ENCODE data around the gene PDCD1LG2. TPM values are rescaled to one million over a fixed set of nuclear protein-coding genes. Genes with fewer than 3 reads are reported as not detected.
"Not testable (repeated sequence)": the region's sequence is repeated elsewhere in the genome, so short reads cannot be mapped to it uniquely, and the experiment has no call there.

PDCD1LG2 gene
- total RNA-seq, 1 donor from 2014 or later, result 0.73 TPM

DNA sequence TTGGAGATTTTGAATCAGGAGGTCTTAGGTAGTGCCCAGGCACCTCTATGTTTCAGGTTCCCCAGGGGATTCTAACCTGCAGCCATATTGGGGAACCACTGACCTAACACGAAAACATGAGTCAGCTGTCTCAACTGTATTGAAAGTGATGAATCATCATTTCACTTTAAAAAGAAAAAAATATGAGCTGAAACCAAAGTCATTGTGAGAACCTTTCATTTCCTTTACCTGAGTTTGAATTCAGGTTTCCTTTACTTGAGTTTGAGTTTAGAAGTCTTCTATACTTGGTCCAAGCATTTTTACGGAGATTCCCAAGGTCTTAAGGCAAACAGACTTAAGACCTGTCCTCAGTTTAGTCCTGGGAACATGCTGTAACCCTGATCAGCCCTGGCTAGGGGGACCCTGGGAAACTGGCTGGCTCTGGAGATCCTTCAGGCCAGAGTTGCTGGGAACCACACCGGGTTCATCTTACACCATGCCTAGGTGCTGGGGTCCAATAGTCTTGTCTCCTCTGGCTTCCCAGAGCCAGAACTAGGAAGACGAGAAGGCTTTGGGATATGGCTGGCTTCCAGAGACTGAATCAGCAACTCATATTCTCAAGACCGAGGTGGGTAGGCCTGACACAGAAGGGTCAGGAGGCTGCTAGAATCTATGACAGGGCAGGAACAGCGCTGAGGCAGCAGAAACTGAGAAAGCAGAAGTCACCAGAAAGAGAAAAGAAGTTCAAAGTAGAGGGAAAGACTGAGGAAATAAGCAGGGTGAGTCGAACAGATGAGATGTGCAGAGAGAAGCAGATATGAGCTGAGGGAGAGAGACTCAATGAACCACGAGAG is 16.4 kb upstream of the PDCD1LG2 start:
- DNase-seq (ENCODE audit: low spot score), result no peak
- ATAC-seq, result peak; percentile 63

DNA sequence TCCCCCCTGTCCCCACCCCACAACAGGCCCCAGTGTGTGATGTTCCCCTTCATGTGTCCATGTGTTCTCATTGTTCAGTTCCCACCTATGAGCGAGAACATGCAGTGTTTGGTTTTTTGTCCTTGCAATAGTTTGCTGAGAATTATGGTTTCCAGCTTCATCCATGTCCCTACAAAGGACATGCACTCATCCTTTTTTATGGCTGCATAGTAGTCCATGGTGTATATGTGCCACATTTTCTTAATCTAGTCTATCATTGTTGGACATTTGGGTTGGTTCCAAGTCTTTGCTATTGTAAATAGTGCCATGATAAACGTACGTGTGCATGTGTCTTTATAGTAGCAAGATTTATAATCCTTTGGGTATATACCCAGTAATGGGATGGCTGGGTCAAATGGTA is 15.6 kb upstream of the PDCD1LG2 start:
- not testable (repeated sequence) for ATAC-seq; DNase-seq (ENCODE audit: low spot score)

DNA sequence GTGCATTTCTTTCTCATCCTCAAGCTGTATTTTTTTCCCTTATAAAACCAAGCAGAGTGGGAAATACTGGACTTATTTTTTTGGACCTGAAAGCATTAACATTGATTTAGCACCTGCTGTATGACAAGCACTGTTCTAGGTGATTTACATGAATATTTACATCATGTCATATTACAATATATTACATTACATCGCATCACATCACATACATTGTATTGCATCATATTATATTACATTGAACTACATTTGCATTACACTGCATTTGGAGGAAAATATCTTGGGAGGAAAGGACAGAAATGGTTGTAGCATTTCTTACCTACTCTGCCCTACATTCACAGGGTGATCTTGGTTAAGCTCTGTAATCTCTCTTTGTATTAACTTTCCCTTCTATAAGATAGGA is 11.2 kb upstream of the PDCD1LG2 start:
- no peak for ATAC-seq
- DNase-seq (ENCODE audit: low spot score), result no peak

DNA sequence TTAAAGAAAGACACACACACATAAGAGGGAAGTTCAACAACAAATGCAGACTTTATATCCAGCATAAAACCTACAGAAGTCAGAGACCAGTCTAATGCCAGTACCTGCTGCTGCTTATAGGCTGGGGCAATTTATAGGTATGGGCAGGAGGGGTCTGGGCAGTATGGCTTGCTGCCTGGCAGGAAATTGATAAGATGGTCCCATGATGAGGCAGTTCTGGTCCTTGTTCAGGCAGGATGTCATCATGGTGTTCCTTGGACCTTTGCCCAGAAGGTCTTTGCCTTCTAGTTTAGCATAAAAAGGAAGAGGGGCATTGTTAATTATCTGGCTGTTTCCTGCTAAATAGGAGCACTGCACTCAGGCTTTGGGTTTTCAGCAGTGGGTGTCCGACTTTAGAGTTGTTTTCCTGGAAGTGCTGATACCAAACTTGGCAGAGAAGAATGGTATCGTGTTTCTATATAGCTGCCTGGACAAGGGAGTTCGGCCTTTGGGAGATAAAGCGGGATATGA is 10.4 kb upstream of the PDCD1LG2 start:
- peak; percentile 72 for ATAC-seq
- no peak for DNase-seq (ENCODE audit: low spot score)

DNA sequence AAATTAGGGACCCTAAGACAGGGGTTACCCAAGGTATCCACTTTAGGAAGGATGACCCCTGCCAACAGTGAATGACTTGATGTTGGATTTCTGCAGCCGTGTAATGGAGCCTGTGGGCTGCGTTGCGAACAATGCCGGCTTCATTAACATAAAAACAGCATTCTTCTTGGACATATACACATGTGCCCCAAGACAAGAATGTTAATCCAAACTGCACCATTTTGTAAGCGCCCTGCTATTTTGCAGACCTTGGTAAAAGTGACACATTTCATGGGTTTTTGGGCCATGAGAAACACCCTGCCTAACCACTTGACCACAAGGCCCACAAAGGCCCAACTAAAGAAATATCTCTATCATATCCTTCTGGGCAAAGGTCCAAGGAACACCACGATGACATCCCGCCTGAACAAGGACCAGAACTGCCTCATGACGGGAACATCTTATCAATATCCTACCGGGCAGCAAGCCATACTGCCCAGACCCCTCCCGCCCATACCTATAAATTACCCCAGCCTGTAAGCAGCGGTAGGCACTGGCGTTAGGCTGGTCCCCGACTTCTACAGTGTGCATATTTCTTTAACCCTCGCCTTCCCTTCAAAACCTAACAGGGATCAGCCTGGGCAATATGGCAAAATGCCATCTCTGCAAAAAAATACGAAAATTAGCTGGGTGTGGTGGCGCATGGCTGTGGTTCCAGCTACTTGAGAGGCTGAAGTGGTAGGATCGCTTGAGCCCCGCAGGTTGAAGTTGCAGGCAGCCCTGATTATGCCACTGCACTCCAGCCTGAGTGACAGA is 9.7 kb upstream of the PDCD1LG2 start:
- peak; percentile 74 for ATAC-seq
- DNase-seq (ENCODE audit: low spot score), result no peak

DNA sequence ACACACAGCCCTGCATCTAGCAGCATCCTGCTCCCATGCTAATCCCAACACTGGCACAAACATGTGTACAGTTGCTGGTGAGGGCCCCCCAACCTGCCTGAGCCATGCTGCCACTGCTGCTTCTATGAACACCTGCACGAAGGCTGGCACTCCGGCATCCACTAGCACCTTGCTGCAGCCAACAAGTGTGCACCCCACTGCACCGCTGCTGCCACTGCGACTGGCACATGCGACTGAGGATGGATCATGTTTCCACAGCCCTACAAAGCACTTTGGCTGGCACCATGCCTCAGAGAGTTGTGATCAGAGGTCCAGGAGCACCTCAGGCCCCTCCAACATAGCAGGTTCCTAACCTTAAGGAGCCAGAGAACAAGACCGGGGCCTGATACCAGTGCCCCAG is 7.8 kb upstream of the PDCD1LG2 start:
- no peak for ATAC-seq
- DNase-seq (ENCODE audit: low spot score), result no peak

DNA sequence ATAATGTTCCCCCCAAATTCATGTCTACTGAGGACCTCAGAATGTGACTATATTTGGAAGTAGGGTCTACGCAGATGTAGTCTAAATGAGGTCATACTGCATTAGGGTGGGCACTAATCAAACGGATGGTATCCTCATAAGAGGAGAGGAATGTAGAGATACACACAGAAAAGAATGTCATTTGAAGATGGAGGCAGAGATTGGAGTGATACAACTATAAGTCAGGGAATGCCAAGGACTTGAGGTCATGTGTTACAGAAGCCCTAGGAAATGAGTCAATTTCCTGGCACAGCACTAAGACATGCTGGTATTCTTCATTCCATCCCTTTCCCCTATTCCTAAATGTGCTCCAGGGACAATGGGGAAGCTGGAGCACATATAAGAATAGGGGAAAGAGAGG is 758 bp upstream of the PDCD1LG2 start:
- no peak for ATAC-seq

DNA sequence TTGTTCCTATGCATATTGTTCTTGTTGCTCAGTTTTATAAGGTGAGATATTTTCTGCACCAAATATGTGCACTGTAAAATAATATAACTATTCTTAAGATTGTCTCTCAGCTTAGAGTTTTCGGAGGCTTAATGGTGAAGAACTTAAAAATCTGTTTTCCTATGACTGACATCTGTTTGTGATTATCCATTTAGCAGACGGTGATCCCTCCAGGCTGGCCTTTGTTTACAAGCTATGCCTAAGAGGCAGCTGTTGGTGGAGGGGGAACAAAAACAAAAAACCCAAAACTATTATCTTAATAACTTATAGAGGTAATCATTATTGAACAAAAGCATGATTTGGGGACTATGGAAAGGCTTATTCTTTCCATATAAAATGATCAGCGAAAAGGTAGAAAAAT is 658 bp downstream of the PDCD1LG2 start:
- no peak for DNase-seq (ENCODE audit: low spot score)
- ATAC-seq, result no peak

More for the DNA sequence above, 758 bp upstream of the PDCD1LG2 start:
- DNase-seq (ENCODE audit: low spot score), result no peak

DNA sequence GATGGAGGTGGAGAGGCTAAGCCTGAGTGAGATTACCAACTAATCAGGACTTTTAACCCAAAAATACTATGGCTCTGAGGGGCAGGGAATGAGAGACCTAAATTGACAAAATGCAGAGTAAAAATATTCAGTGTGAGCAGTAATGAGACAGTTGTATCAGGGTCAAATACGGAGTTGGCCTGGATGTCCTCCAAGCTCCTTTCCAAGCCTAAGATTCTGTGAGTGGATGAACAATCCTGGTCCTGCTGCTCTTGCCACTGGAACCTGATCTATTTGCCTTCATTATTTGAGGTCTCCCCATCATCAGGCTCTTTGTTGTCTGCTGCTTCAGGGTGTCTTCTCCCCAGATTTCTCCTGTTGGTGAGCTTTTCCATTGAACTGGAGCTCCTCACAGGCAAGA is 1.1 kb downstream of the PDCD1LG2 start:
- no peak for DNase-seq (ENCODE audit: low spot score)

DNA sequence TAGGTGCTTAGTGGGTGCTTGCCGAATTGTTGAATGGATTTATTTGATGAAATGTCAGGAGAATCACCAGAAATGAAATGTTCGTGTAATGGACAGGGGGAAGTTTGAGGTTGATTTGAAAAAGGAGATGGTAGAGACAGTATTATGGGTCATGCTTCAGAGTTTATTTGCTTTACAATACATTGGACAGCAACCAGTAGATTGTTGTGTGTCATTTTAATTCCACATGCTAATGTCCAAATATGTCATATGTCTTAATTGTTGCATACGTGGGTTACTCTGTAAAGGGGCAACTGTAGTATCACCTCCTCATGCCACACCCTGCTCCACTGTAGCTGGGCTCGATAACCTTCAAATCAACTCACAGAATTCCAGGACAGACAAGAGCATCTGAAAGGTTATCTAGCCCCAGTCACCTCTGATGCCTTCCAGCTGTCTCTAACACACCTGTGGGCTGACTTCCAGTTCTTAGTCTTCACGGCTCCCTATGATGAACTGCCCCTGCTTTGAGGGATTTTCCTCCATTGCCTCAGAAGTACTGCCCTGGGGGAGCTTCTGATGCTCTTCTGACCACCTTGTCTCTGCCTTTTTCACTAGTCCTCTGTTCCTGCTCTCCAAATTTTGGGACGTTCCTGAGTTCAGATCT is 1.7 kb downstream of the PDCD1LG2 start:
- no peak for DNase-seq (ENCODE audit: low spot score)
- ATAC-seq, result no peak

More for the DNA sequence above, 1.1 kb downstream of the PDCD1LG2 start:
- no peak for ATAC-seq

DNA sequence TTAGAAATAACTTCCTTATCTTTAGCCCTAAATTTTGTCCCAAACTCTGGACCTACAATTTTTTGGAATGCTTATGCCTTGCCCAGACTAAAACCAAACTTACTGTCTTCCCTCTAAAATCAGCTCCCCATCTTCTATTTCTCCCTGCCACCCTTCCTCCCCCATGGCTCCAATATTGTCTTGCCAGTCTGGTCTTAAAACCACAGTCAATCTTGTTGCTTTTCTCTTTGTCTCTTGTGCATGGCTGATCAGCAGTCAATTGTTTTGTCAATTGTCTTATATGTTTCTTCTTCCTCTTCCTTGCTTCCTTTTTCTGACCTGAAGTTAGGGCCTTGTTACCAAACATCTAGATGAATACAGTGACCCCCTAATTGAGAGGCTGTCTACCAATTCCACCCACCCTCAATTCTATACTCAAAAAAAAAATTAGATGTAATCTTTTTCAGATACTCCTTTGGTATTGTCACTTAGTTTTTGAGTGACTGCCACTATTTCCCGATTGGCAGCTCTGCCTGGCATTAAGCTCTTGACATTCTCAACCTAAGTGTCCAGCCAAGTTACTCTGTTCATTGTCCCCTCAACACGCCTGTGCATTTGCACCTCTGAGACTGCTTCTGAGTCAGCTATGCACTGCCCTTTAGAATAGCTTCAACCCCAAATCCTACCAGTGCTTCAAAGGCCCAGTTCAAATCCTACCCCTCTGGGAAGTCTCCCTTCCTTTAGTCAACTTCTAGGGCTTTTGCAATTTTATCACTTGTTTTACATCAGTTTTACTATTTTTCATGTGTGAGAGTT is 2.5 kb downstream of the PDCD1LG2 start:
- no peak for ATAC-seq
- DNase-seq (ENCODE audit: low spot score), result no peak

DNA sequence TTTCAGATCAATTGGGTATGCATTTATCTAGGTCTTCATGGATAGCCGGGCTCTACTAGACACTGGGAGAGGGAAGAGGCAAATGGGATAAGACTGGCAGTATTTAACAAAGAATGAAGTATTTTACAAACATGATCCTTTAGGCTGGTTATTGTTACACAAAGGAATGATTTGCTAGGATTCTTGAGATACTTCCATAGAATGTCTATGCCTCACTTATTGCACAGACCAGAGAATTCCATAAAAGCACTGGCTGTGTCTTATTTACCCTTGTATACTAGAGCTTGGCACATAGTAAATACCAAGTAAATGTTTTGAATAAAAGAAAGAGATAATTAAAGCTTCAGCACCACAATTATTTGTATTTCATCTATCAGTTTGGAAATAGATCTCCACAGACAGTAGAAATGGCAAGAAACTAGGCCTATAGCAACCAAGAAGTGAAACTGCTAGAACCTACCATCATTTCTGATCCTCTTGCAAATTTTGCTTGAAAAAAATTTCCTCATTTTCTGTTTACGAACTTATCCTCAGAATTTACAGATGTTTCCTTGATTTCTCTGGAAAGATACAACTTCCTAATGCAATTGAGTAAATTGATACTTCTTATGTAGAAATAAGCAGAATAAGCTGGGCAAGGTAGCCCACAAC is 3.8 kb downstream of the PDCD1LG2 start:
- DNase-seq (ENCODE audit: low spot score) (no peak), ATAC-seq (no peak)

DNA sequence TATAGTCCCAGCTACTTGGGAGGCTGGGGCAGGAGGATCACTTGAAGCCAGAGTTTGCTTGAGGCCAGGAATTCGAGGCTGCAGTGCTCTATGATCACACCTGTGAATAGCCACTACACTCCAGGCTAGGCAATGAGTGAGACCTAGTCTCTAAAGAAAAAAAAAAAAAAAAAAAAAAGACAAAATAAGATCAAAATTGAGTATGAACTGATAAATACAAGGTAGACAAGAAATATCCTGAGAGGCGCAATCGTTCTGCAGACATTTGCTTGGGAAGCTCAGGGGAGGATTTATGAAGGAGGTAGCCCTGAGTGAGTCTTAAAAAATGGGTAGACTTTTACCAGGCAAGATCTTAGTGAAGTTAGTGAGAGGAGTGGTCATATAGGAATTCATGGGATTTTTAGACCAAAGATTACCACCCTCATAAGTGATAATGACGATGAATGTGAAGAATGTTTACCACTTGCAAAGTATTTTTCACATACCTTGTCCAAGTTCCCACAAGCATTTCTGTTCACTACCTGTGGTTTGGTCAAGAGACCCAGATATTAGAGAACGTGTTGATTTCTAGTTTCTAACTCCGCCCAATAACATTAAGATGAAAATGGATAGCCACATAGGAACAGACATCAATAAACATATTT is 4.4 kb downstream of the PDCD1LG2 start:
- DNase-seq (ENCODE audit: low spot score) (no peak), ATAC-seq (no peak)

DNA sequence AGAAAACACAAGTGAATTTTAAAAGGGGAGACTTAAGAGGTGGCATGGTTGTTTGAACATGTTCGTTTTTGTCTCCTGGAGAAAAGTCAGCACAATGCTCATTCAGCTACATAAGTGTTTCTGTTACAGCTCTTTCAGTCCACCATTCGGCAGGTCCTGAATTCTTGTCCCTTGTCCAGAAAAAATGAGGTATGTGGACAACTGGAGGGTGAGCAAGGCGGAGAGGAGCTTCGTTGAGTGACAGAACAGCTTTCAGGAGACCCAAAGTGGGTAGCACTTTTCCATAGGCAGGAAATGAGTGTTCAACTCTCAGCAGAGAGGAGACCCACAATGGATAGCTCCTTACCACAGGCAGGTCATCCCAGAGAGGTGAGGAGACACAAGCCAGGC is 4.9 kb downstream of the PDCD1LG2 start:
- DNase-seq (ENCODE audit: low spot score), result no peak
- no peak for ATAC-seq

DNA sequence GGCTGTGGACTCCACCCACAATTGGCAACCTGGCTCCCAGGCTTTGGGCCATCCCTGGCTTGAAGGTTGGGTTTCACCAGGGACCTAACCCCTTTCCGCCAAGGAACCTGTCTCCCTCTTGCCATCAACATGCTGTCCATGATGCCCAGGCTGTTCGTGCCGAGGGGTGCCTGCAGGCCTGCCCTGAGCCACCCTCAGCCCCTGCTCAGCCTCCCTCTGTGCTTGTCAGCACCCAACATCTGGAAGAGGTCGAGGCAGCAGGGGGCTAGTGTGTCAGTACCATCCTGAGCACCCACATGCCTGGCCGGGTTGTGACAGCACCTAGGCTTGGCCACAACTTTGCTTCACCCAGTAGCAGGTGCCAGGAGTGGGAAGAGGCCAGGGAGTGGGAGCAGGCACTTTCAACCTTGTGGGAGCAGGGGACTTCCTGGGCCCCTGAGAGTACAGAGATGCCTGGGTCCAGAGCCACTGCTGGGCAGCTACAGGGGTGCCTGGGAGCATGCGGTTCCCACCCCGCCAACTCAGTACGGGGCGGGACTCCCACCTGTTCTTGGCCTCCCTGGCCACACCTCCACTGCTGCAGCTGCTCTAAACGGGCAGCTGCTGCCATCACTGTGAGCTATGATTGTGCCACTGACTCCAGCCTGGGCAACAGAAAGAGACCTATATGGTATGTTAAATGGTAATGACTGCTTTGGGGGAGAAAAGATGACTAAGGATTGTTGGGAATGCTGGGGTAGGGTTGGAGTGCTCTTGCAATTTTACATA is 6.3 kb downstream of the PDCD1LG2 start:
- ATAC-seq, result no peak
- no peak for DNase-seq (ENCODE audit: low spot score)

DNA sequence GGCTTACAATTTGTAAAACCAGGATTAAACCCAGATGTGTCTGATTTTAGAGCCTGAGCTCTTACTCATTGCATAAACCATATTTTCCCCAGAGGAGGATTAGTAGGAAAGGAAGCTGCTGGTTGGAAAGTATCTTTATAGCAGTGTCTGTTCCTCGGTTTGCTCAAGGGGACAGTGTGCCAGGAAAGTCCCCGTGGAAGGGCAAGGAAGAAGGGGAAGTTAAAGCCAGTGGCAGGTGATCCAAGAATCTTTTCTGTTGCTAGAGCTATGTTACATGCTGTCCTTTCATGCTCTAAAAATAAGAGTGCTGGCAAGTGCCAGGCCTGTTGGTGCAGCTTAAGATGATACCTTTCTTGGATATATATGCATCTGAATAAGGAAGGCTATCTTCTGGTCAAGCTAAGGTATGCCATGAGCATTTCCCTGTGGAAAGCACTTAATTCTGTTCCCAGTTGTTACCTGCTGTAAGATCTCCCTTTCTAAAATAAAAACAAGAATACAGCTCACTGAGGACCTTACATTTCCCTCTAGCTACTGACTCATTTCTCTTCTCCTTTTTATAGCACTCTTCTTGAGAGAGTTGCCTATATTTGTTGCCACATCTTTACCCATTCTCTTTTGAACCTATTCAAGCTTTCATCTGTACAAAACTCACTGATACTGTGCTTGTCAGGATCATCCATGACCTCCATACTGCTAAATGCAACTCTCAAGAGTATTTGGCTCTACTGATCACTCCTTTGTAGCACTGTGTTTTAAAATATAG is 8.0 kb downstream of the PDCD1LG2 start:
- ATAC-seq (no peak), DNase-seq (ENCODE audit: low spot score) (no peak)

DNA sequence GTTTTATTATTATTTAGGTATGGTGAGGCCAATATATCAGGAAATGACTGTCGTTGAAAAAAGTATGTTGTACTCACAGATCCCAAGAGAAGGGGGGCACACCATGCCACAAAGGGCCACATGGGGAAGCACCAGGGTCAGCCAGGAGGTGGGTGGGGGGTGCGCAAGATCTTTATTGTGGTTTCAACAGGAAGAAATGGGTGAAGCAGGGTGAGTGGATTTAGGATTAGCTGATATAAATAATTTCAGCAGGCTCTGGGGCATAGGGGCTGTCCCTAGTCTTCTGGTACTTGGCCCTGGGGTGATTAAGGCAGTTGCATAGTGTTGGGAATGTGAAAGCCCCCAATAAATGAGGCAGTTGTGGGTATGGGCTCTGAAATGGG is 8.6 kb downstream of the PDCD1LG2 start:
- ATAC-seq, result no peak
- no peak for DNase-seq (ENCODE audit: low spot score)

DNA sequence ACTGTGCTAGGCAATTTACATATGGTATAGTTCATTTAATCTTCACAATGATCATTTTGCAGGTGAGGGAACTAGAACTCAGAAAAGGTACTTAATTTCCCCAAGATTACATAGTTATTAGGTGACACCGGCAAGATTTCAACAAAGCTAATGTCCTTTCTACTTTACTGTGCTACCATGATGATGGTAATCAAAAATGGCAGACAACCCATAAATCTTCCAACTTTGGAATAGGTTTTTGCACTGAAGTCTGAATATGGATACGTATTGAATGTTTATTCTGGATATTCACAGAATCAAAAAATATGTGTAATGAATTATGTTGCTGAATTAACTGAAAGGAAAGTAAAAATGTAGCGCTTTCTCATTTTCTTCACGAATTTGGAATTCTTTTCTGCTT is 13.8 kb downstream of the PDCD1LG2 start:
- no peak for DNase-seq (ENCODE audit: low spot score)
- ATAC-seq, result no peak

Data from left lobe of liver (tissue), 2 donors.